Fibroblast of the aortic adventitia (primary cell): ENCODE data around the gene AGFG1. TPM values are rescaled to one million over a fixed set of nuclear protein-coding genes. Genes with fewer than 3 reads are reported as not detected.

Source experiments
- DNase-seq: peaks from one replicate; pipeline ENCODE4 v3.0.0-alpha.2; 2010; ENCODE audit warnings: low read depth
- H3K4me3 ChIP-seq: 2 replicates; pipeline ENCODE4 v1.5.1; 2011; ENCODE audit warnings: low read depth, mild to moderate bottlenecking, control low read depth, low read length, moderate library complexity
- total RNA-seq: library from RNA; depleted of rRNA; stranded (reverse); fragments of >200 nt; gene quantifications from 2 replicates; pipeline ENCODE4 v1.2.3, GENCODE V29; 2012; ENCODE audit warnings: low replicate concordance
- TF ChIP-seq, protein P1 (sequence below): IDR thresholded peaks from 2 replicates; pipeline ENCODE4 v1.5.1; 2011; ENCODE audit warnings: mild to moderate bottlenecking, low read length, control low read depth, inconsistent platforms; ENCODE audit not compliant: insufficient read depth

AGFG1 gene
- total RNA-seq, 1 donor = 81.3 TPM

DNA sequence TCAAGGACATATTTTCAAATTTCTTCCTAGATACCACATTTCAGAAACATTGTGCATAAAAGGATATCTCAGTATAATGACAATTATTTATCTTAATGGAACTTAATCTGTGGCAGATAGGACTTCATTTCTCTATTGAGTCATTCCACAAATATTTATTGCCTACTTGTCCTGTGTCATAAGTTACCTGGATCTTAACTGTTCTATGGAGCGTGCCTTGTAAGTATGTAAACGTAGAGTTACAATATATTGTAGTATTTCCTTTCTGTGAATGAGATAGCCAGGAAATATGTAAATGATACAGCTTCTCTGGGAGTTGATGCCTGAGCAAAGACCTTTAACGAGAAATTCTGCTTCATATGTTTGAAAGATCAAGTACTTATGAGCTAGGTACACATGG lies 2.5 kb downstream of the AGFG1 start:
- TF ChIP-seq, protein P1, sequence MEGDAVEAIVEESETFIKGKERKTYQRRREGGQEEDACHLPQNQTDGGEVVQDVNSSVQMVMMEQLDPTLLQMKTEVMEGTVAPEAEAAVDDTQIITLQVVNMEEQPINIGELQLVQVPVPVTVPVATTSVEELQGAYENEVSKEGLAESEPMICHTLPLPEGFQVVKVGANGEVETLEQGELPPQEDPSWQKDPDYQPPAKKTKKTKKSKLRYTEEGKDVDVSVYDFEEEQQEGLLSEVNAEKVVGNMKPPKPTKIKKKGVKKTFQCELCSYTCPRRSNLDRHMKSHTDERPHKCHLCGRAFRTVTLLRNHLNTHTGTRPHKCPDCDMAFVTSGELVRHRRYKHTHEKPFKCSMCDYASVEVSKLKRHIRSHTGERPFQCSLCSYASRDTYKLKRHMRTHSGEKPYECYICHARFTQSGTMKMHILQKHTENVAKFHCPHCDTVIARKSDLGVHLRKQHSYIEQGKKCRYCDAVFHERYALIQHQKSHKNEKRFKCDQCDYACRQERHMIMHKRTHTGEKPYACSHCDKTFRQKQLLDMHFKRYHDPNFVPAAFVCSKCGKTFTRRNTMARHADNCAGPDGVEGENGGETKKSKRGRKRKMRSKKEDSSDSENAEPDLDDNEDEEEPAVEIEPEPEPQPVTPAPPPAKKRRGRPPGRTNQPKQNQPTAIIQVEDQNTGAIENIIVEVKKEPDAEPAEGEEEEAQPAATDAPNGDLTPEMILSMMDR = no peak
- no peak for DNase-seq
- peak overlapping the region; percentile 86 for H3K4me3 ChIP-seq

DNA sequence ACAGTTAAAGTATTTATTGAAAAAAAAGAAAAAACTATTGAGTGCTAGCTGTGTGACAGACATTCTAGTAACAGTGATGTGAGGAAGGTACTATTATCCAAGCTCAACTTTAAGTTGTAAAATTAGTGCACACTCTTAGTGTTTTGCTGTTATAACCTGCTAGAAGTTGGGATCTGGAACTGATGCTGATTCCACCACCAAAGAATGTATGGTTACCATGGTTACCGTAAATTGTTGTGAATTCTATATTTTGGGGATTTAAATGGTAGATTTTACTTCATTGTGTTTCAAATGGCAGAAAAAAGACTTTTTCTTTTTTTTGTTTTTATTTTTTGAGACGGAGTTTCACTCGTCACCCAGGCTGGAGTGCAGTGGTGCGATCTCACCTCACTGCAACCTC lies 5.3 kb downstream of the AGFG1 start:
- no peak overlapping the region for H3K4me3 ChIP-seq
- DNase-seq = no peak
- TF ChIP-seq, protein P1 = no peak

DNA sequence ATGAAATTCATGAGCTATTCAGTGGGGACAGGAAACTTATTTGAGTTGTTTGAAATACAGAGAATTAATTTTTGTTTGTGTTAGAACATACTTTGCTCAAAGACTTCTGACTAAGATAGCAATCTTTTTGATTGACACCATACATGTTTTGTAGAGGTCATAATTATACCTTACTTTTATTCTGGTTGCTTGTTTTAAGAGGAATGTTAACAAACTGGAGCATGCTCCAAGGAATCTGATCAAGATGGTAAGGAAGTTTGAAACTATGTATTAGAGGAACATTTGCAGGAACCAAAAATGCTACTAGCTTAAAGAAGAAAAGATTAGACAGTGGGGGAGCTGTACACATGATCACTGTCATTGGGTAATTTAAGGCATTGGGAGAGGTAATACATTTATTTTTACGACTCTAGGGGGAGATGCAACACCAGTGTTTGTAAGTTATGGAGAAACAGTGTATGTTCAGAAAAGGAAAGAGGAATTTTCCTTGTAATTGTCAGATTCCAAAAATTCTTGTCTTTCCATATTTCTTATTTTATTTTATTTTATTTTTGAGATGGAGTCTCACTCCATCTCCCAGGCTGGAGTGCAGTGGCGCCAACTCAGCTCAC lies 8.0 kb downstream of the AGFG1 start:
- DNase-seq = peak; percentile 80
- H3K4me3 ChIP-seq = no peak overlapping the region
- TF ChIP-seq, protein P1 = peak; percentile 55

- H3K4me3 ChIP-seq = no peak overlapping the region
- DNase-seq = no peak
- TF ChIP-seq, protein P1 = no peak
Observed at GRCh38 chr2:227480528-227480927, 8.6 kb downstream of the AGFG1 start.

- peak; percentile 49 for DNase-seq
- TF ChIP-seq, protein P1 = no peak
- no peak overlapping the region for H3K4me3 ChIP-seq
Observed at GRCh38 chr2:227482638-227483340, 10.8 kb downstream of the AGFG1 start.

DNA sequence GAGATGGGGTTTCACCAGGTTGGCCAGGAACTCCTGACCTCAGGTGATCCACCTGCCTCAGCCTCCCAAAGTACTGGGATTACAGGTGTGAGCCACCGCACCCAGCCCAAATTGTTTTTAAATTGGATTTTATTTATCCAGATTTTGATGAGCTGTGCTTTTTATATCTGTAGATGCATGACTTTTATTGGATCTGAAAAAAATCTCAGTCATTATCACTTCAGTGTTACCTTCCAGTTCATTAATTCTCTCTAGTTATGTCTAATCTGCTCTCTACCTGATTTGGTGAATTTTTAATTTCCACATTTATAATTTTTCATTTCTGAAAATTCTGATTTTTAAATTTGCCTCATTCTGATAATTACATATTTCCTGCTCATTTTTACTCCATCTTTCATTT lies 13.5 kb downstream of the AGFG1 start:
- no peak overlapping the region for H3K4me3 ChIP-seq
- DNase-seq = no peak
- TF ChIP-seq, protein P1 = no peak

DNA sequence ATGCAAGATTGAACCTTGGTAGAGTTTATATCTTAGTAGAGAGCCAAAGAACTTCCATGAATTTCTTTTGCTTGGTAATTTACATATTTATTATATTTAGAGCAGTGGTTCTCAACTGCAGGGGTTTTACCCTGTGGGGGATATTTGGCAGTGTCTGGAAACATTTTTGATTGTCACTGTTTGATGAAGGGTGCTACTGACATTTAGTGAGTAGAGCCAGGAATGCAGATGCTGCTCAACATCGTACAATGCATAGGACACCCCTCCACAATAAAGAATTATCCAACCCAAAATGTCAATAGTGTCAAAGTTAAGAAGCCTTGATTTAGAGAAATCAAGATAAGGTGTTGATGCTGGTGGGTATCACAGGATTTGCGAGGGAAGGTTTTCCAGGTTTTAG lies 14.7 kb downstream of the AGFG1 start:
- no peak overlapping the region for H3K4me3 ChIP-seq
- TF ChIP-seq, protein P1 = no peak
- DNase-seq = no peak
